KMS-11 (cell line): ENCODE results near the gene SARS2.

Experiments used
- H2AFZ ChIP-seq: fragments of 200-600 bp; sonication (generic); 2 replicates; pipeline ENCODE4 v1.6.1; 2016; ENCODE audit warnings: antibody characterized with exemption, mixed run types, low read depth
- H3K27ac ChIP-seq: fragments of 200-600 bp; sonication (generic); 2 replicates; pipeline ENCODE4 v1.6.1; 2016; ENCODE audit warnings: mild to moderate bottlenecking, mixed run types
- H3K27me3 ChIP-seq: fragments of 200-600 bp; sonication (generic); 2 replicates; pipeline ENCODE4 v1.6.1; 2017; ENCODE audit warnings: mild to moderate bottlenecking, low read depth, mixed run types, moderate library complexity; ENCODE audit not compliant: insufficient read depth
- H3K36me3 ChIP-seq: fragments of 200-600 bp; sonication (generic); 2 replicates; pipeline ENCODE4 v1.6.1; 2017; ENCODE audit warnings: mild to moderate bottlenecking, mixed run types; ENCODE audit not compliant: insufficient read depth
- H3K4me1 ChIP-seq: fragments of 200-600 bp; sonication (generic); 2 replicates; pipeline ENCODE4 v1.6.1; 2016; ENCODE audit warnings: mild to moderate bottlenecking, low read depth, mixed run types; ENCODE audit not compliant: poor library complexity, severe bottlenecking
- H3K4me2 ChIP-seq: fragments of 200-600 bp; sonication (generic); 2 replicates; pipeline ENCODE4 v1.7.0; 2016; ENCODE audit warnings: mild to moderate bottlenecking, mixed run types
- H3K4me3 ChIP-seq: fragments of 200-600 bp; sonication (generic); IDR thresholded peaks from 2 replicates; pipeline ENCODE4 v1.6.1; 2017; ENCODE audit warnings: low read depth, low read length, mixed read lengths; ENCODE audit not compliant: insufficient read depth
- H3K79me2 ChIP-seq: fragments of 200-600 bp; sonication (generic); 2 replicates; pipeline ENCODE4 v1.6.1; 2016; ENCODE audit warnings: low read depth, mixed run types; ENCODE audit not compliant: insufficient read depth
- H3K9ac ChIP-seq: fragments of 200-600 bp; sonication (generic); 2 replicates; pipeline ENCODE4 v1.6.1; 2016; ENCODE audit warnings: mild to moderate bottlenecking, mixed run types
- H4K20me1 ChIP-seq: fragments of 200-600 bp; sonication (generic); 2 replicates; pipeline ENCODE4 v1.6.1; 2016; ENCODE audit warnings: mild to moderate bottlenecking, mixed run types; ENCODE audit not compliant: insufficient read depth
- TF ChIP-seq, protein P1 (sequence below): fragments of 200-600 bp; sonication (generic); conservative IDR thresholded peaks from 2 replicates; pipeline ENCODE4 v1.6.1; 2017; ENCODE audit warnings: low read depth, mild to moderate bottlenecking, antibody characterized with exemption, low read length, moderate library complexity, mixed read lengths

The SARS2 gene

DNA sequence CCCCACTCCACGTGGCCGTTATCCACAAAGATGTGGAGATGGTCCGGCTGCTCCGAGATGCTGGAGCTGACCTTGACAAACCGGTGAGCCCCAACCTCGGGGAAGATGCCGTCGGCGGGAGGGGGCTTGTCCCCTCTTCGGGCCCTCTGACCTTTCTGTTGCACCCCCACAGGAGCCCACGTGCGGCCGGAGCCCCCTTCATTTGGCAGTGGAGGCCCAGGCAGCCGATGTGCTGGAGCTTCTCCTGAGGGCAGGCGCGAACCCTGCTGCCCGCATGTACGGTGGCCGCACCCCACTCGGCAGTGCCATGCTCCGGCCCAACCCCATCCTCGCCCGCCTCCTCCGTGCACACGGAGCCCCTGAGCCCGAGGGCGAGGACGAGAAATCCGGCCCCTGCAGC is 23.3 kb downstream of the SARS2 start:
- Histone ChIP-seq H3K79me2 (no peaks in the 10 kb centered on the region; the same call in 1 of the 2 replicates), H3K36me3 (peaks cover 4% of the 10 kb centered on the region; the same call in 1 of the 2 replicates), H3K27me3 (no peaks in the 10 kb centered on the region), H2AFZ (no peak overlapping the region), H4K20me1 (no peaks in the 10 kb centered on the region), H3K4me2 (no peak overlapping the region), H3K4me3 (no peak overlapping the region), H3K9ac (no peak overlapping the region), H3K4me1 (no peaks in the 10 kb centered on the region), H3K27ac (no peak overlapping the region)
- TF ChIP-seq, protein P1, sequence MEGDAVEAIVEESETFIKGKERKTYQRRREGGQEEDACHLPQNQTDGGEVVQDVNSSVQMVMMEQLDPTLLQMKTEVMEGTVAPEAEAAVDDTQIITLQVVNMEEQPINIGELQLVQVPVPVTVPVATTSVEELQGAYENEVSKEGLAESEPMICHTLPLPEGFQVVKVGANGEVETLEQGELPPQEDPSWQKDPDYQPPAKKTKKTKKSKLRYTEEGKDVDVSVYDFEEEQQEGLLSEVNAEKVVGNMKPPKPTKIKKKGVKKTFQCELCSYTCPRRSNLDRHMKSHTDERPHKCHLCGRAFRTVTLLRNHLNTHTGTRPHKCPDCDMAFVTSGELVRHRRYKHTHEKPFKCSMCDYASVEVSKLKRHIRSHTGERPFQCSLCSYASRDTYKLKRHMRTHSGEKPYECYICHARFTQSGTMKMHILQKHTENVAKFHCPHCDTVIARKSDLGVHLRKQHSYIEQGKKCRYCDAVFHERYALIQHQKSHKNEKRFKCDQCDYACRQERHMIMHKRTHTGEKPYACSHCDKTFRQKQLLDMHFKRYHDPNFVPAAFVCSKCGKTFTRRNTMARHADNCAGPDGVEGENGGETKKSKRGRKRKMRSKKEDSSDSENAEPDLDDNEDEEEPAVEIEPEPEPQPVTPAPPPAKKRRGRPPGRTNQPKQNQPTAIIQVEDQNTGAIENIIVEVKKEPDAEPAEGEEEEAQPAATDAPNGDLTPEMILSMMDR: no peak

DNA sequence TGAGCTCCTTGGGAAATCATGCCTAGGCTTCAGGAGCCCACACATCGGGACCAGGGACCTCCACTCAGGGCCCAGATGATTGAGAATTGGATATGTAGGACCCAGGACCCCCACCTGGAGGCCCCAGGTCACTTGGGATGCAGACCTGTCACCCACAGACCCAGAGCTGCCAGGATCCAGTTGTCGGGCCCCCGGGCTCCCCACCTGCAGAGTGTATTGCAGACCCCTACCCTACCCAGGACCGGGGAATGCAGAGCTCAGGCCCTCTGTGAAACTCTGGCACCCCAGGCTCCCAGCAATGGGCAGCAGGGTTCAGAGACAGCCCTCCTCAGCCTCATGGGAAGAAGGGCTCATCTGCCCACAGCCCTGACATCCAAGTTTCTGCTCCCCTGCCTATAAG is 24.9 kb downstream of the SARS2 start:
- TF ChIP-seq, protein P1: no peak
- H4K20me1 ChIP-seq: no peaks in the 10 kb centered on the region
- peaks cover 11% of the 10 kb centered on the region; the same call in 1 of the 2 replicates for H3K79me2 ChIP-seq
- no peaks in the 10 kb centered on the region for H3K27me3 ChIP-seq
- H3K9ac ChIP-seq: no peak overlapping the region
- no peak overlapping the region for H3K27ac ChIP-seq
- no peak overlapping the region for H2AFZ ChIP-seq
- peaks cover 4% of the 10 kb centered on the region; the same call in 1 of the 2 replicates for H3K36me3 ChIP-seq
- no peak overlapping the region for H3K4me3 ChIP-seq
- H3K4me2 ChIP-seq: no peak overlapping the region
- peaks cover 11% of the 10 kb centered on the region for H3K4me1 ChIP-seq

DNA sequence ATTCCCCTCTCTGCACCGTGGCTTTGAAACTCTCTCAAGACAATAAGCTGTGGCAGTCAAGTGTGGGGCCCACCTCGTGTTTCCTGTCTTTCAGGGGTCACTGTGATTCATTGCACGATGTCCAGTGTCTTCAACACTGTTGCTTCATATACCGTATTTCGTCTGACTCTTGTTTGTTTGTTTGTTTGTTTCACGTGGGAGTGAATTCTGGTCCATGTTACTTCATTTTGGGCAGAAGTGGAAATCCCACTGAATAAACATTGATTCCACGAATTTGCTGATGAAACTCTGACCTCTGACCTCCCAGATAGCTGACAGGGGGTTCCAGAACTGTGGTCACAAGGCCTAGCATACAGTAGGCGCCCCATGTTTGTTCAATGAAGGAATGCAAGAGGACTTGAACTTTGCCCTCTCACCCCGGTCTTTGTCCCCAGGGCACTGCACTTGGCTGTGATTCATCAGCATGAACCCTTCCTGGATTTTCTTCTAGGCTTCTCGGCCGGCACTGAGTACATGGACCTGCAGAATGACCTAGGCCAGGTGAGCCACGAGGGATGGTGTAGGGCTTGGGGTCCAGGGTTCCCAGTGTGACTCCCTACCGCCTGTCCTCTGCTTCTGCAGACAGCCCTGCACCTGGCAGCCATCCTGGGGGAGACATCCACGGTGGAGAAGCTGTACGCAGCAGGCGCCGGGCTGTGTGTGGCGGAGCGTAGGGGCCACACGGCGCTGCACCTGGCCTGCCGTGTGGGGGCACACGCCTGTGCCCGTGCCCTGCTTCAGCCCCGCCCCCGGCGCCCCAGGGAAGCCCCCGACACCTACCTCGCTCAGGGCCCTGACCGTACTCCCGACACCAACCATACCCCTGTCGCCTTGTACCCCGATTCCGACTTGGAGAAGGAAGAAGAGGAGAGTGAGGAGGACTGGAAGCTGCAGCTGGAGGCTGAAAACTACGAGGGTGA is 25.7 kb downstream of the SARS2 start:
- Histone ChIP-seq H3K4me2 (no peak overlapping the region), H2AFZ (no peak overlapping the region), H3K27me3 (no peaks in the 10 kb centered on the region), H3K27ac (no peak overlapping the region), H3K4me3 (no peak overlapping the region), H4K20me1 (no peaks in the 10 kb centered on the region), H3K4me1 (peaks cover 12% of the 10 kb centered on the region), H3K36me3 (peaks cover 4% of the 10 kb centered on the region; the same call in 1 of the 2 replicates), H3K79me2 (peaks cover 16% of the 10 kb centered on the region; the same call in 1 of the 2 replicates), H3K9ac (no peak overlapping the region)
- TF ChIP-seq, protein P1: no peak

DNA sequence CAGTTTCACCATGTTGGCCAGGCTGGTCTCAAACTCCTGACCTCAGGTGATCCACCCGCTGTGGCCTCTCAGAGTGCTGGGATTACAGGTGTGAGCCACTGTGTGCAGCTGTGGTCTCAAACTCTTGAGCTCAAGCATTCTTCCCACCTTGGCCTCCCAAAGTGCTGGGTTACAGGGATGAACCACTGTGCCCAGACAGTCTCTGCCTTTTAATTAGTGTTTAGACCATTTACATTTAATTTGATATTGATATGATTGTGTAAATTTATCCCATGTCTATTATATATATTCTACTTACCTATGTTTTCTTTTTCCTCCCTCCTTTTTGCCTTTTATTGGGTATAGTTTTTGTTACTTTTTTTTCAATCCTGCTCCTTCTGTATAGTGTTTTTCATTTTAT is 28.9 kb downstream of the SARS2 start:
- H3K4me2 ChIP-seq: no peak overlapping the region; the same call in 1 of the 2 replicates
- peaks cover 16% of the 10 kb centered on the region; the same call in 1 of the 2 replicates for H3K79me2 ChIP-seq
- H3K36me3 ChIP-seq: peaks cover under 1% of the 10 kb centered on the region; the same call in 1 of the 2 replicates
- no peak overlapping the region for H3K27ac ChIP-seq
- H2AFZ ChIP-seq: no peak overlapping the region
- H3K9ac ChIP-seq: no peak overlapping the region
- no peaks in the 10 kb centered on the region for H3K27me3 ChIP-seq
- peaks cover 23% of the 10 kb centered on the region for H3K4me1 ChIP-seq
- H3K4me3 ChIP-seq: no peak overlapping the region
- no peaks in the 10 kb centered on the region for H4K20me1 ChIP-seq
- TF ChIP-seq, protein P1: no peak
